Measurements from ENCODE around the gene KLHL8.

Gene KLHL8

GRCh38 chr4:87209182-87209581 lies 11.2 kb downstream of the KLHL8 start:
- ChIA-PET CTCF (no interaction called here), POLR2A (no interaction called here)
- DNase-seq (ENCODE audit: extremely low spot score), result no peak
- no peak for TF ChIP-seq LEF1 (IDR thresholded peaks at IDR 0.05; ENCODE audit: borderline replicate concordance)
- no peak for TF ChIP-seq BHLHE40 (IDR thresholded peaks at IDR 0.05; ENCODE audit: borderline replicate concordance)
- TF ChIP-seq, protein P1, sequence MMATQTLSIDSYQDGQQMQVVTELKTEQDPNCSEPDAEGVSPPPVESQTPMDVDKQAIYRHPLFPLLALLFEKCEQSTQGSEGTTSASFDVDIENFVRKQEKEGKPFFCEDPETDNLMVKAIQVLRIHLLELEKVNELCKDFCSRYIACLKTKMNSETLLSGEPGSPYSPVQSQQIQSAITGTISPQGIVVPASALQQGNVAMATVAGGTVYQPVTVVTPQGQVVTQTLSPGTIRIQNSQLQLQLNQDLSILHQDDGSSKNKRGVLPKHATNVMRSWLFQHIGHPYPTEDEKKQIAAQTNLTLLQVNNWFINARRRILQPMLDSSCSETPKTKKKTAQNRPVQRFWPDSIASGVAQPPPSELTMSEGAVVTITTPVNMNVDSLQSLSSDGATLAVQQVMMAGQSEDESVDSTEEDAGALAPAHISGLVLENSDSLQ (IDR thresholded peaks at IDR 0.05), result no peak
- no peak for TF ChIP-seq CTBP1 (IDR thresholded peaks at IDR 0.05; ENCODE audit: borderline replicate concordance)
- no peak for TF ChIP-seq FOXA1 (IDR thresholded peaks at IDR 0.05)
- no peak for TF ChIP-seq ELF4 (IDR thresholded peaks at IDR 0.05)
- no peak for TF ChIP-seq SUZ12 (IDR thresholded peaks at IDR 0.05)
- no peak for TF ChIP-seq NFRKB (IDR thresholded peaks at IDR 0.05)
- TF ChIP-seq FOXK2 (IDR thresholded peaks at IDR 0.05), result no peak
- TF ChIP-seq SP1 (IDR thresholded peaks at IDR 0.05), result no peak
- TF ChIP-seq ZNF384 (IDR thresholded peaks at IDR 0.05), result no peak

- TF ChIP-seq CTBP1 (IDR thresholded peaks at IDR 0.05; ENCODE audit: borderline replicate concordance) (no peak), SUZ12 (IDR thresholded peaks at IDR 0.05) (no peak), NFRKB (IDR thresholded peaks at IDR 0.05) (no peak), FOXA1 (IDR thresholded peaks at IDR 0.05) (no peak), BHLHE40 (IDR thresholded peaks at IDR 0.05; ENCODE audit: borderline replicate concordance) (no peak), ELF4 (IDR thresholded peaks at IDR 0.05) (no peak), FOXM1 (IDR thresholded peaks at IDR 0.05; ENCODE audit: borderline replicate concordance) (no peak), ZNF384 (IDR thresholded peaks at IDR 0.05) (no peak), SP1 (IDR thresholded peaks at IDR 0.05) (no peak), FOXK2 (IDR thresholded peaks at IDR 0.05) (no peak), LEF1 (IDR thresholded peaks at IDR 0.05; ENCODE audit: borderline replicate concordance) (no peak), ARNT (IDR thresholded peaks at IDR 0.05) (no peak), L3MBTL2 (conservative IDR thresholded peaks at IDR 0.05) (no peak), TARDBP (IDR thresholded peaks at IDR 0.05) (no peak), HDGF (IDR thresholded peaks at IDR 0.05; ENCODE audit: borderline replicate concordance) (no peak)
- TF ChIP-seq, protein P1 (IDR thresholded peaks at IDR 0.05), result no peak
- no peak for DNase-seq (ENCODE audit: extremely low spot score)
- POLR2A ChIA-PET, result no interaction called here
- CTCF ChIA-PET, result no interaction called here
These were observed 15.9 kb downstream of the KLHL8 start for GRCh38 chr4:87204559-87204958.

GRCh38 chr4:87196927-87197326 lies 23.5 kb downstream of the KLHL8 start:
- no peak for DNase-seq (ENCODE audit: extremely low spot score)
- TF ChIP-seq ZNF384 (IDR thresholded peaks at IDR 0.05) (no peak), NFRKB (IDR thresholded peaks at IDR 0.05) (no peak), LEF1 (IDR thresholded peaks at IDR 0.05; ENCODE audit: borderline replicate concordance) (no peak), SP1 (IDR thresholded peaks at IDR 0.05) (no peak), ARNT (IDR thresholded peaks at IDR 0.05) (no peak), TARDBP (IDR thresholded peaks at IDR 0.05) (no peak)
- TF ChIP-seq, protein P1 (IDR thresholded peaks at IDR 0.05), result no peak
- ChIA-PET POLR2A (no interaction called here), CTCF (no interaction called here)

- ChIA-PET POLR2A (no interaction called here), CTCF (interaction anchor here (0.6 kb wide), 1 partner anchor 9 kb away, joined by 3 read pairs; no protein-coding TSS in a partner anchor)
- no peak for DNase-seq (ENCODE audit: extremely low spot score)
- TF ChIP-seq TARDBP (IDR thresholded peaks at IDR 0.05) (no peak), LEF1 (IDR thresholded peaks at IDR 0.05; ENCODE audit: borderline replicate concordance) (no peak), SP1 (IDR thresholded peaks at IDR 0.05) (no peak), BHLHE40 (IDR thresholded peaks at IDR 0.05; ENCODE audit: borderline replicate concordance) (no peak), L3MBTL2 (conservative IDR thresholded peaks at IDR 0.05) (no peak), FOXA1 (IDR thresholded peaks at IDR 0.05) (no peak), FOXM1 (IDR thresholded peaks at IDR 0.05; ENCODE audit: borderline replicate concordance) (no peak), NFRKB (IDR thresholded peaks at IDR 0.05) (no peak), ARNT (IDR thresholded peaks at IDR 0.05) (no peak), ELF4 (IDR thresholded peaks at IDR 0.05) (no peak), ZNF384 (IDR thresholded peaks at IDR 0.05) (no peak), FOXK2 (IDR thresholded peaks at IDR 0.05) (no peak), SUZ12 (IDR thresholded peaks at IDR 0.05) (no peak), CTBP1 (IDR thresholded peaks at IDR 0.05; ENCODE audit: borderline replicate concordance) (no peak)
- TF ChIP-seq, protein P1 (IDR thresholded peaks at IDR 0.05), result no peak
These were observed 24.3 kb downstream of the KLHL8 start for GRCh38 chr4:87196146-87196545.

- CTCF ChIA-PET, result no interaction called here
- TF ChIP-seq BHLHE40 (IDR thresholded peaks at IDR 0.05; ENCODE audit: borderline replicate concordance), result no peak
- TF ChIP-seq LEF1 (IDR thresholded peaks at IDR 0.05; ENCODE audit: borderline replicate concordance), result no peak
- TF ChIP-seq L3MBTL2 (conservative IDR thresholded peaks at IDR 0.05), result no peak
- TF ChIP-seq FOXM1 (IDR thresholded peaks at IDR 0.05; ENCODE audit: borderline replicate concordance), result no peak
- TF ChIP-seq SP1 (IDR thresholded peaks at IDR 0.05), result no peak
- TF ChIP-seq ARNT (IDR thresholded peaks at IDR 0.05), result no peak
- no peak for TF ChIP-seq HDGF (IDR thresholded peaks at IDR 0.05; ENCODE audit: borderline replicate concordance)
- TF ChIP-seq TARDBP (IDR thresholded peaks at IDR 0.05), result no peak
- TF ChIP-seq NFRKB (IDR thresholded peaks at IDR 0.05), result no peak
- no peak for TF ChIP-seq ELF4 (IDR thresholded peaks at IDR 0.05)
- no peak for TF ChIP-seq ZNF384 (IDR thresholded peaks at IDR 0.05)
- TF ChIP-seq FOXA1 (IDR thresholded peaks at IDR 0.05), result no peak
- TF ChIP-seq, protein P1 (IDR thresholded peaks at IDR 0.05), result no peak
- no peak for TF ChIP-seq SUZ12 (IDR thresholded peaks at IDR 0.05)
- DNase-seq (ENCODE audit: extremely low spot score), result no peak
- POLR2A ChIA-PET, result no interaction called here
These were observed 26.3 kb downstream of the KLHL8 start for GRCh38 chr4:87193958-87194675.

Measured in HEK293T (cell line).